ENCODE measurements around the gene GABRG3.
A peak's percentile ranks its signal among the peaks of the same experiment; 100 is the strongest.

GRCh38 chr15:27017168-27017809, 46.3 kb downstream of the GABRG3 start:
- TF ChIP-seq CTCF (optimal IDR thresholded peaks at IDR 0.05 in 1 of 3, IDR thresholded peaks at IDR 0.05 in 1 of 3, conservative IDR thresholded peaks at IDR 0.05 in 1 of 3; ENCODE audit: extremely low read depth in 1 of 3, insufficient read depth in 2 of 3, low read length in 3 of 3) (peak in 2 of 3 experiments; percentile 56 to 61), EZH2 (IDR thresholded peaks at IDR 0.05; ENCODE audit: low read length) (no peak)
